ENCODE measurements around the gene DENR. TPM values are rescaled to one million over a fixed set of nuclear protein-coding genes. Genes with fewer than 3 reads are reported as not detected.

Gene DENR
- total RNA-seq, 1 donor from 2014 or later, result 35.3 TPM

- no peak for FAIRE-seq
- peak overlapping the region; percentile 30 for H3K4me3 ChIP-seq (ENCODE audit: low read depth, low read length)
Observed at GRCh38 chr12:122729583-122730214, 22.9 kb upstream of the DENR start.

GRCh38 chr12:122730215-122731014, 22.2 kb upstream of the DENR start, which contains the start of gene HCAR1:
Gene HCAR1 (minus strand): TSS chr12:122730844. CDS start chr12:122730339, 505 bp downstream.
- no peak for FAIRE-seq
- H3K36me3 ChIP-seq (ENCODE audit: control insufficient read depth, insufficient read depth, low read length), result no peaks in the 10 kb centered on the region

More at GRCh38 chr12:122729583-122730214, 22.9 kb upstream of the DENR start:
- TF ChIP-seq CTCF (IDR thresholded peaks at IDR 0.05; ENCODE audit: insufficient read depth, low read length, severe bottlenecking), result no peak
- Histone ChIP-seq H3K36me3 (ENCODE audit: control insufficient read depth, insufficient read depth, low read length) (no peaks in the 10 kb centered on the region), H3K27me3 (ENCODE audit: control insufficient read depth, insufficient read depth, low read length) (no peaks in the 10 kb centered on the region)
- DNase-seq (ENCODE audit: low read depth), result no peak

GRCh38 chr12:122732170-122732569, 20.5 kb upstream of the DENR start:
- FAIRE-seq, result no peak
- DNase-seq (ENCODE audit: low read depth), result no peak
- no peak for TF ChIP-seq CTCF (IDR thresholded peaks at IDR 0.05; ENCODE audit: insufficient read depth, low read length, severe bottlenecking)
- Histone ChIP-seq H3K27me3 (ENCODE audit: control insufficient read depth, insufficient read depth, low read length) (no peaks in the 10 kb centered on the region), H3K36me3 (ENCODE audit: control insufficient read depth, insufficient read depth, low read length) (no peaks in the 10 kb centered on the region), H3K4me3 (ENCODE audit: low read depth, low read length) (no peak overlapping the region)

More at GRCh38 chr12:122730215-122731014, 22.2 kb upstream of the DENR start, which contains the start of gene HCAR1:
- TF ChIP-seq CTCF (IDR thresholded peaks at IDR 0.05; ENCODE audit: insufficient read depth, low read length, severe bottlenecking), result peak; percentile 6
- H3K27me3 ChIP-seq (ENCODE audit: control insufficient read depth, insufficient read depth, low read length), result no peaks in the 10 kb centered on the region
- DNase-seq (ENCODE audit: low read depth), result no peak
- peak within 1 kb of the TSS; percentile 30 for H3K4me3 ChIP-seq (ENCODE audit: low read depth, low read length)

GRCh38 chr12:122732611-122733010, 20.0 kb upstream of the DENR start:
- H3K4me3 ChIP-seq (ENCODE audit: low read depth, low read length), result no peak overlapping the region
- FAIRE-seq, result no peak
- TF ChIP-seq CTCF (IDR thresholded peaks at IDR 0.05; ENCODE audit: insufficient read depth, low read length, severe bottlenecking), result no peak
- no peaks in the 10 kb centered on the region for H3K27me3 ChIP-seq (ENCODE audit: control insufficient read depth, insufficient read depth, low read length)
- no peak for DNase-seq (ENCODE audit: low read depth)
- H3K36me3 ChIP-seq (ENCODE audit: control insufficient read depth, insufficient read depth, low read length), result no peaks in the 10 kb centered on the region

GRCh38 chr12:122738571-122738970, 14.1 kb upstream of the DENR start:
- no peak for DNase-seq (ENCODE audit: low read depth)
- Histone ChIP-seq H3K4me3 (ENCODE audit: low read depth, low read length) (no peak overlapping the region), H3K27me3 (ENCODE audit: control insufficient read depth, insufficient read depth, low read length) (no peaks in the 10 kb centered on the region), H3K36me3 (ENCODE audit: control insufficient read depth, insufficient read depth, low read length) (no peaks in the 10 kb centered on the region)
- TF ChIP-seq CTCF (IDR thresholded peaks at IDR 0.05; ENCODE audit: insufficient read depth, low read length, severe bottlenecking), result no peak
- no peak for FAIRE-seq
